ENCODE results near the gene ACIN1. TPM values are rescaled to one million over a fixed set of nuclear protein-coding genes. Genes with fewer than 3 reads are reported as not detected.

The ACIN1 gene
- total and polyA plus RNA-seq, 2 of the 13 experiments (the other 11 are each of a cell fraction or from before 2014, with no cell fraction given), result 165 to 183 TPM

- TF ChIP-seq FUBP1 (CRISPR knock-in tag; IDR thresholded peaks at IDR 0.05; ENCODE audit: borderline replicate concordance) (no peak), WIZ (CRISPR knock-in tag; IDR thresholded peaks at IDR 0.05) (no peak), ZNF17 (CRISPR knock-in tag; IDR thresholded peaks at IDR 0.05) (no peak), MED13 (CRISPR knock-in tag; IDR thresholded peaks at IDR 0.05) (no peak), KLF6 (CRISPR knock-in tag; IDR thresholded peaks at IDR 0.05) (peak; percentile 89), ZNF605 (CRISPR knock-in tag; IDR thresholded peaks at IDR 0.05) (no peak), ZNF772 (CRISPR knock-in tag; IDR thresholded peaks at IDR 0.05) (peak; percentile 91; the same call in 1 of the 2 replicates), CC2D1A (CRISPR knock-in tag; IDR thresholded peaks at IDR 0.05) (peak; percentile 96; the same call in 1 of the 2 replicates), EZH2 (conservative IDR thresholded peaks at IDR 0.05; ENCODE audit: low read depth, low read length) (no peak), ZBTB42 (CRISPR knock-in tag; IDR thresholded peaks at IDR 0.05) (0 out of 2 replicates have a peak, but pooled peaks have one; percentile 54), TSC22D2 (CRISPR knock-in tag; IDR thresholded peaks at IDR 0.05; ENCODE audit: borderline replicate concordance) (peak; percentile 53; the same call in 1 of the 2 replicates), HDAC1 (CRISPR knock-in tag; IDR thresholded peaks at IDR 0.05) (no peak), GATA4 (IDR thresholded peaks at IDR 0.05; ENCODE audit: borderline replicate concordance, low read depth) (no peak), POLR2AphosphoS2 (IDR thresholded peaks at IDR 0.05; ENCODE audit: low read depth, low read length) (no peak), GRHL1 (CRISPR knock-in tag; conservative IDR thresholded peaks at IDR 0.05) (no peak), ZNF558 (CRISPR knock-in tag; IDR thresholded peaks at IDR 0.05; ENCODE audit: borderline replicate concordance) (no peak)
- TF ChIP-seq, protein P1, sequence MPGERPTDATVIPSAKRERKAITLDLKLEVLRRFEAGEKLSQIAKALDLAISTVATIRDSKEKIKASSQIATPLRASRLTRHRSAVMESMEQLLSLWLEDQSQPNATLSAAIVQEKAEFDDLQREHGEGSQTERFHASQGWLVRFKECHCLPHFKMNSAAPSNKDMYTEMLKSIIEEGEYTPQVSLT (CRISPR knock-in tag; IDR thresholded peaks at IDR 0.05; ENCODE audit: borderline replicate concordance, low read depth), result no peak
- TF ChIP-seq, protein P2, sequence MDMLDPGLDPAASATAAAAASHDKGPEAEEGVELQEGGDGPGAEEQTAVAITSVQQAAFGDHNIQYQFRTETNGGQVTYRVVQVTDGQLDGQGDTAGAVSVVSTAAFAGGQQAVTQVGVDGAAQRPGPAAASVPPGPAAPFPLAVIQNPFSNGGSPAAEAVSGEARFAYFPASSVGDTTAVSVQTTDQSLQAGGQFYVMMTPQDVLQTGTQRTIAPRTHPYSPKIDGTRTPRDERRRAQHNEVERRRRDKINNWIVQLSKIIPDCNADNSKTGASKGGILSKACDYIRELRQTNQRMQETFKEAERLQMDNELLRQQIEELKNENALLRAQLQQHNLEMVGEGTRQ (IDR thresholded peaks at IDR 0.05; ENCODE audit: low read depth, low read length), result no peak
- TF ChIP-seq, protein P2 (CRISPR knock-in tag; IDR thresholded peaks at IDR 0.05; ENCODE audit: borderline replicate concordance), result no peak
- TF ChIP-seq, protein P3, sequence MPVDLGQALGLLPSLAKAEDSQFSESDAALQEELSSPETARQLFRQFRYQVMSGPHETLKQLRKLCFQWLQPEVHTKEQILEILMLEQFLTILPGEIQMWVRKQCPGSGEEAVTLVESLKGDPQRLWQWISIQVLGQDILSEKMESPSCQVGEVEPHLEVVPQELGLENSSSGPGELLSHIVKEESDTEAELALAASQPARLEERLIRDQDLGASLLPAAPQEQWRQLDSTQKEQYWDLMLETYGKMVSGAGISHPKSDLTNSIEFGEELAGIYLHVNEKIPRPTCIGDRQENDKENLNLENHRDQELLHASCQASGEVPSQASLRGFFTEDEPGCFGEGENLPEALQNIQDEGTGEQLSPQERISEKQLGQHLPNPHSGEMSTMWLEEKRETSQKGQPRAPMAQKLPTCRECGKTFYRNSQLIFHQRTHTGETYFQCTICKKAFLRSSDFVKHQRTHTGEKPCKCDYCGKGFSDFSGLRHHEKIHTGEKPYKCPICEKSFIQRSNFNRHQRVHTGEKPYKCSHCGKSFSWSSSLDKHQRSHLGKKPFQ (CRISPR knock-in tag; IDR thresholded peaks at IDR 0.05; ENCODE audit: insufficient replicate concordance), result no peak
Measured at GRCh38 chr14:23068789-23069412, 26.0 kb downstream of the ACIN1 start (continued).

All from HepG2 (cell line).